Hepatocyte (in vitro differentiated cells): ENCODE results near the gene GNAZ.

Experiments
- EZH2 ChIP-seq: fragments of 200-600 bp; sonication (generic); IDR thresholded peaks from 2 replicates; pipeline ENCODE4 v1.6.1; 2016; ENCODE audit warnings: antibody characterized with exemption, mild to moderate bottlenecking, borderline replicate concordance
- TF ChIP-seq, protein P1 (sequence below): fragments of 200-600 bp; sonication (generic); IDR thresholded peaks from 2 replicates; pipeline ENCODE4 v1.5.1; 2016; ENCODE audit warnings: antibody characterized with exemption, mild to moderate bottlenecking; ENCODE audit not compliant: poor library complexity

- TF ChIP-seq, protein P1, sequence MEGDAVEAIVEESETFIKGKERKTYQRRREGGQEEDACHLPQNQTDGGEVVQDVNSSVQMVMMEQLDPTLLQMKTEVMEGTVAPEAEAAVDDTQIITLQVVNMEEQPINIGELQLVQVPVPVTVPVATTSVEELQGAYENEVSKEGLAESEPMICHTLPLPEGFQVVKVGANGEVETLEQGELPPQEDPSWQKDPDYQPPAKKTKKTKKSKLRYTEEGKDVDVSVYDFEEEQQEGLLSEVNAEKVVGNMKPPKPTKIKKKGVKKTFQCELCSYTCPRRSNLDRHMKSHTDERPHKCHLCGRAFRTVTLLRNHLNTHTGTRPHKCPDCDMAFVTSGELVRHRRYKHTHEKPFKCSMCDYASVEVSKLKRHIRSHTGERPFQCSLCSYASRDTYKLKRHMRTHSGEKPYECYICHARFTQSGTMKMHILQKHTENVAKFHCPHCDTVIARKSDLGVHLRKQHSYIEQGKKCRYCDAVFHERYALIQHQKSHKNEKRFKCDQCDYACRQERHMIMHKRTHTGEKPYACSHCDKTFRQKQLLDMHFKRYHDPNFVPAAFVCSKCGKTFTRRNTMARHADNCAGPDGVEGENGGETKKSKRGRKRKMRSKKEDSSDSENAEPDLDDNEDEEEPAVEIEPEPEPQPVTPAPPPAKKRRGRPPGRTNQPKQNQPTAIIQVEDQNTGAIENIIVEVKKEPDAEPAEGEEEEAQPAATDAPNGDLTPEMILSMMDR: no peak
- TF ChIP-seq EZH2: no peak
Observed at GRCh38 chr22:23059284-23059948, 10.9 kb upstream of the GNAZ start.
